DND-41 (cell line): ENCODE results near the gene PRRT2.

ENCODE experiments used
- ATAC-seq: fragments of 200-7000 bp; cut with Tn5 transposase; 3 replicates; pipeline ENCODE4 v1.9.1; 2021; ENCODE audit warnings: low read depth; ENCODE audit not compliant: insufficient read depth
- DNase-seq: peaks from one replicate; pipeline ENCODE4 v3.0.0-alpha.2; 2020
- H2AFZ ChIP-seq: 2 replicates; pipeline ENCODE4 v1.6.0; 2012; ENCODE audit warnings: low read depth, low read length
- H3K27ac ChIP-seq: 2 replicates; pipeline ENCODE4 v1.5.1; 2012; ENCODE audit warnings: low read length, inconsistent platforms
- H3K27me3 ChIP-seq: fragments of 200-600 bp; sonication (generic); 2 replicates; pipeline ENCODE4 v1.6.0; 2012; ENCODE audit warnings: low read length, mild to moderate bottlenecking, inconsistent platforms; ENCODE audit not compliant: insufficient read depth, poor library complexity
- H3K36me3 ChIP-seq: 2 replicates; pipeline ENCODE4 v1.5.1; 2012; ENCODE audit warnings: low read length, inconsistent platforms; ENCODE audit not compliant: insufficient read depth
- H3K4me1 ChIP-seq: 2 replicates; pipeline ENCODE4 v1.5.1; 2012; ENCODE audit warnings: mild to moderate bottlenecking, low read length; ENCODE audit not compliant: insufficient read depth
- H3K4me2 ChIP-seq: 2 replicates; pipeline ENCODE4 v1.6.0; 2012; ENCODE audit warnings: mild to moderate bottlenecking, moderate library complexity, low read length, inconsistent platforms; ENCODE audit not compliant: insufficient read depth
- H3K4me3 ChIP-seq, 2 experiments: fragments of 200-600 bp in 1 of 2; shearing (Covaris generic) in 1 of 2; 2 replicates each; pipeline ENCODE4 v1.5.1; 2012 to 2016; ENCODE audit warnings: inconsistent platforms in 2 of 2, low read length in 2 of 2, mild to moderate bottlenecking in 2 of 2, low read depth in 1 of 2, moderate library complexity in 1 of 2
- H3K79me2 ChIP-seq: 2 replicates; pipeline ENCODE4 v1.6.0; 2012; ENCODE audit warnings: low read length, inconsistent platforms; ENCODE audit not compliant: insufficient read depth
- H3K9ac ChIP-seq: 2 replicates; pipeline ENCODE4 v1.6.0; 2012; ENCODE audit warnings: low read depth, mild to moderate bottlenecking, inconsistent platforms, low read length, moderate library complexity
- H3K9me3 ChIP-seq: 2 replicates; pipeline ENCODE4 v1.5.1; 2012; ENCODE audit warnings: low read length, moderate library complexity, mild to moderate bottlenecking, inconsistent platforms; ENCODE audit not compliant: insufficient read depth, severe bottlenecking
- H4K20me1 ChIP-seq: 2 replicates; pipeline ENCODE4 v1.6.0; 2012; ENCODE audit warnings: low read length; ENCODE audit not compliant: insufficient read depth
- EZH2 ChIP-seq: IDR thresholded peaks from 3 replicates; pipeline ENCODE4 v1.6.1; 2012; ENCODE audit warnings: borderline replicate concordance, low read depth, mild to moderate bottlenecking, moderate library complexity, low read length, inconsistent platforms; ENCODE audit not compliant: severe bottlenecking
- TF ChIP-seq, protein P1 (sequence below): IDR thresholded peaks from 2 replicates; pipeline ENCODE4 v1.5.1; 2012; ENCODE audit warnings: borderline replicate concordance, low read length, moderate library complexity, mild to moderate bottlenecking; ENCODE audit not compliant: poor library complexity, severe bottlenecking; ENCODE audit errors: extremely low read depth

Gene PRRT2

DNA sequence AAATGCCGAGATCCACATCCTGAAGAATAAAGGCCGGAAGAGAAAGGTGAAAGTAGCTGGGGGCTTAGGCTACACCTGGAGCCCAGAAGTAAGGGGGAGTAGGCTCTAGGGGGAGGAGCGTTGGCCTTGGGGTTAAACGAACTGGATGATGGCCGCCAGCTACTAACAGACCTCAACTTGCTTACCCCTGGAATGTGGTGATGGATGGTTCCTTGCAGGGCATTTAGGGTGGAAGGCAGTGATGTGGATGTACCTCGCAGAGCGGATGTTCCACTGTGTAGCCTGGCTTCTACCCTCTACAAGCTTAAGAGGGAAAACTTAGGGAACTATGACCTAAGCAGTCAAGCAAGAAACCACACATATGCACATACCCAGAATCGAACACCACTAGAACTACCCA is 8.0 kb upstream of the PRRT2 start:
- Histone ChIP-seq H3K27ac (peak overlapping the region; percentile 99), H3K9ac (peak overlapping the region; percentile 87), H3K4me3 (peak overlapping the region in 1 of 2 experiments; percentile 78; a peak in 2 of 4 replicates), H2AFZ (no peak overlapping the region), H3K9me3 (no peaks in the 10 kb centered on the region), H3K27me3 (no peaks in the 10 kb centered on the region), H3K36me3 (peaks cover 79% of the 10 kb centered on the region), H3K79me2 (peaks cover 43% of the 10 kb centered on the region), H3K4me2 (peak overlapping the region; percentile 86), H4K20me1 (peaks cover 19% of the 10 kb centered on the region), H3K4me1 (peaks cover 55% of the 10 kb centered on the region)
- TF ChIP-seq EZH2 = no peak
- TF ChIP-seq, protein P1, sequence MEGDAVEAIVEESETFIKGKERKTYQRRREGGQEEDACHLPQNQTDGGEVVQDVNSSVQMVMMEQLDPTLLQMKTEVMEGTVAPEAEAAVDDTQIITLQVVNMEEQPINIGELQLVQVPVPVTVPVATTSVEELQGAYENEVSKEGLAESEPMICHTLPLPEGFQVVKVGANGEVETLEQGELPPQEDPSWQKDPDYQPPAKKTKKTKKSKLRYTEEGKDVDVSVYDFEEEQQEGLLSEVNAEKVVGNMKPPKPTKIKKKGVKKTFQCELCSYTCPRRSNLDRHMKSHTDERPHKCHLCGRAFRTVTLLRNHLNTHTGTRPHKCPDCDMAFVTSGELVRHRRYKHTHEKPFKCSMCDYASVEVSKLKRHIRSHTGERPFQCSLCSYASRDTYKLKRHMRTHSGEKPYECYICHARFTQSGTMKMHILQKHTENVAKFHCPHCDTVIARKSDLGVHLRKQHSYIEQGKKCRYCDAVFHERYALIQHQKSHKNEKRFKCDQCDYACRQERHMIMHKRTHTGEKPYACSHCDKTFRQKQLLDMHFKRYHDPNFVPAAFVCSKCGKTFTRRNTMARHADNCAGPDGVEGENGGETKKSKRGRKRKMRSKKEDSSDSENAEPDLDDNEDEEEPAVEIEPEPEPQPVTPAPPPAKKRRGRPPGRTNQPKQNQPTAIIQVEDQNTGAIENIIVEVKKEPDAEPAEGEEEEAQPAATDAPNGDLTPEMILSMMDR = no peak
- no peak for ATAC-seq
- DNase-seq = no peak

DNA sequence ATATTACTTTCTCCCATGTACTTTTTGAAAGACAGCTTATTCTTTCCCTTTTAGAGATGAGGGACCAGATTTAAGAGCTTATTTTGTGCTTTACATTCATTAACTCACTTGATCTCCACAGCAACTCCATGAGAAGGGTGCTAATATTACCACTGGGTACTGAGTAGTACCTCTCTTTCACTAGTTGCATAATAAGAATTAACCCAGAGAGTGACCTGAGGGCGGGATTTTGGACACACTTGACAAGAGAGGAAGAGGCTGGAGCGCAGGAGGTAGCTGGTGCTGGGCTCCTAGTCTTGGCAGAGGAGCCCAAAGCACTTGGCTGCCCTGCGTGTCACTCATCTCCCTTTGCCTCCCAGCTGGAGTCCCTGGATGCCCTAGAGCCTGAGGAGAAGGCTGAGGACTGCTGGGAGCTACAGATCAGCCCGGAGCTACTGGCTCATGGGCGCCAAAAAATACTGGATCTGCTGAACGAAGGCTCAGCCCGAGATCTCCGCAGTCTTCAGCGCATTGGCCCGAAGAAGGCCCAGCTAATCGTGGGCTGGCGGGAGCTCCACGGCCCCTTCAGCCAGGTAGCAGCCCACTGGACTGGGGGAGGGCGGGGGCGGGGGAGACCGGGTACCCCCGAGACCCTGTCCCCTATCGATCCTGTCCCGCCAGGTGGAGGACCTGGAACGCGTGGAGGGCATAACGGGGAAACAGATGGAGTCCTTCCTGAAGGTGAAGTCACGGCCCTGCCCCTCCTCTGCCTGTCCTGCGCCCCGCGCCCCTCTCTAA is 7.3 kb upstream of the PRRT2 start:
- TF ChIP-seq, protein P1 = no peak
- TF ChIP-seq EZH2 = no peak
- Histone ChIP-seq H3K27ac (peak overlapping the region; percentile 99), H4K20me1 (peaks cover 24% of the 10 kb centered on the region), H3K9ac (peak overlapping the region; percentile 87), H3K4me3 (peak overlapping the region; percentile 54 to 78; a peak in 3 of 4 replicates), H3K79me2 (peaks cover 44% of the 10 kb centered on the region), H3K27me3 (no peaks in the 10 kb centered on the region), H2AFZ (peak overlapping the region; percentile 62), H3K4me2 (peak overlapping the region; percentile 86), H3K4me1 (peaks cover 61% of the 10 kb centered on the region), H3K9me3 (no peaks in the 10 kb centered on the region), H3K36me3 (peaks cover 79% of the 10 kb centered on the region)
- DNase-seq = peak; percentile 34
- ATAC-seq = peak; percentile 15; the same call in 2 of the 3 replicates

DNA sequence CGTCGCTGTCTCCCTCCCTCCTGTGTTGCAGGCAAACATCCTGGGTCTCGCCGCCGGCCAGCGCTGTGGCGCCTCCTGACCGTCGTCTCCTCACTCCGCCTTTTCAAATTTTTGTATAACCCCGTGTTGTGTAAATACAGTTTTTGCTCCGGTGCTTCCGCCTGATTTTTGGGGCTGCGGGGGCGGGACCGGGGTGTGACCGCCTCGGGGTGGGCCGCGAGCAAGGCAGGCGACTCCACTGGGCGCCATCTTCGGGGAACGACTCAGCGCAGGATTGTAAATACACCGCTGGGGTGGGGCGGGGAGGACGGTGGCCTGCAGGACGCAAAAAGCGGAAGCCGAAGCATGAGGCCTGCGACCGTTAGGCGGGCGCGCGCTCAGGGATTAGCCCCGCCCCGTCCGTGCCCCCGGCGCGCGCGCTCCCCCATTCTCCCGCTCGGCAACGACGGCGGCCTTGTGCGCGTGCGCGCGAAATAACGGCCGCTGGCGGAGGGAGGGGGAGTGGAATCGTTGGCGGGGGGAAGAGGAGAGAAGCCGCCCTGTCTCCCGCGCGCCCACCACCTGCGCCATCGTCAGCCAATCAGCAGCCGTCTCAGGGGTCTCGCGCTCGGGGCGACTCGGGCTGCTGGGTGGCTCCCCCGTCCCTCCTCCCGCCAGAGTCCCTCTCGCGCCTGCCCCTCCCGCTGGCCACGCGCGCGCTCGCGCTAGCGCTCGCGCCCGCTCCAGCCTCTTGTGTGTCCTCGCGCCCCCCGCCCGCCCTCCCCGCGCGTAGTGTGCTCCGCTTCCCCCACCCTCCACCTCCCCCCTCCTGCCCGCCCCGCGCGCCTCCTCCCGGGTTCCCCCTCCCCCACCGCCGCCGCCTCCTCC is 6.5 kb upstream of the PRRT2 start:
- H3K4me3 ChIP-seq = peak overlapping the region; percentile 54 to 78; a peak in 3 of 4 replicates
- peaks cover 80% of the 10 kb centered on the region for H3K36me3 ChIP-seq
- peaks cover 69% of the 10 kb centered on the region for H3K4me1 ChIP-seq
- peak overlapping the region; percentile 62 for H2AFZ ChIP-seq
- no peaks in the 10 kb centered on the region for H3K9me3 ChIP-seq
- peaks cover 32% of the 10 kb centered on the region for H4K20me1 ChIP-seq
- peak; percentile 80 for ATAC-seq
- peak overlapping the region; percentile 87 for H3K9ac ChIP-seq
- TF ChIP-seq, protein P1 = peak; percentile 22
- no peak for TF ChIP-seq EZH2
- no peaks in the 10 kb centered on the region for H3K27me3 ChIP-seq
- peaks cover 51% of the 10 kb centered on the region for H3K79me2 ChIP-seq
- peak overlapping the region; percentile 86 for H3K4me2 ChIP-seq
- H3K27ac ChIP-seq = peak overlapping the region; percentile 99
- peak; percentile 99 for DNase-seq
